ENCODE results near the gene VPS16. TPM values are rescaled to one million over a fixed set of nuclear protein-coding genes. Genes with fewer than 3 reads are reported as not detected.

VPS16 gene
- total and polyA plus RNA-seq, 4 donors = 14.5 to 24.3 (median 16.1) TPM

- TF ChIP-seq RXRA (IDR thresholded peaks at IDR 0.05) = no peak
- no peak overlapping the region for H3K27ac ChIP-seq (ENCODE audit: low read depth in 1 of 2, low read length in 2 of 2)
- DNase-seq (ENCODE audit: low spot score) = no peak
- H3K4me3 ChIP-seq (ENCODE audit: low read depth in 1 of 3, low read length in 3 of 3) = no peak overlapping the region
- H3K36me3 ChIP-seq (ENCODE audit: control insufficient read depth in 4 of 4, insufficient read depth in 3 of 4, low read depth in 1 of 4, low read length in 3 of 4) = no peaks in the 10 kb centered on the region
- no peaks in the 10 kb centered on the region for H3K27me3 ChIP-seq (ENCODE audit: control insufficient read depth in 4 of 4, insufficient read depth in 4 of 4, low read length in 3 of 4)
- H3K9me3 ChIP-seq (ENCODE audit: control insufficient read depth in 4 of 4, low read length in 3 of 4) = no peaks in the 10 kb centered on the region
- WGBS = 93% methylated on average over 4 of the region's 4 CpGs
- H3K4me1 ChIP-seq (ENCODE audit: control insufficient read depth in 4 of 4, insufficient read depth in 4 of 4, low read length in 3 of 4) = no peaks in the 10 kb centered on the region
- no peak overlapping the region for H3K9ac ChIP-seq (ENCODE audit: low read depth in 1 of 2, low read length in 2 of 2)
These were observed 9.0 kb downstream of the VPS16 start for GRCh38 chr20:2849529-2849928.

DNA sequence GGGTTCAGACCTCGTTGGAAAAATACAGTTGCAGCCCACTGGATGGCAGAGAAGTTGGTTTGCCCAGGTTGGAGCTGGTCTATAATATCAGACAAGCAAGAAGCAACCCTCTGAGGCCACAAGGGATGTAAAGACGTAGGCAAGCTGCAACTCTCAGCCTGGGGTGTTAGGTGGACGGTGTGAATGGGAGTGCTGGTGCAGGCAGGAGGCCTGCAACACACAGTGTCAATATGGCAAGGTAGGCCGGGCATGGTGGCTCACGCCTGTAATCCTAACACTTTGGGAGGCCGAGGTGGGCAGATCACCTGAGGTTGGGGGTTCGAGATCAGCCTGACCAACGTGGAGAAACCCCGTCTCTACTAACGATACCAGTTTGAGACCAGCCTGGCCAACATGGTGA is 10.5 kb downstream of the VPS16 start:
- no peak for TF ChIP-seq MAX (IDR thresholded peaks at IDR 0.05)
- TF ChIP-seq RXRA (IDR thresholded peaks at IDR 0.05) = no peak
- no peak for TF ChIP-seq JUND (IDR thresholded peaks at IDR 0.05)
- TF ChIP-seq FOXA2 (IDR thresholded peaks at IDR 0.05) = no peak
- no peak for TF ChIP-seq GABPA (IDR thresholded peaks at IDR 0.05 in 1 of 2, conservative IDR thresholded peaks at IDR 0.05 in 1 of 2)
- TF ChIP-seq, protein P1, sequence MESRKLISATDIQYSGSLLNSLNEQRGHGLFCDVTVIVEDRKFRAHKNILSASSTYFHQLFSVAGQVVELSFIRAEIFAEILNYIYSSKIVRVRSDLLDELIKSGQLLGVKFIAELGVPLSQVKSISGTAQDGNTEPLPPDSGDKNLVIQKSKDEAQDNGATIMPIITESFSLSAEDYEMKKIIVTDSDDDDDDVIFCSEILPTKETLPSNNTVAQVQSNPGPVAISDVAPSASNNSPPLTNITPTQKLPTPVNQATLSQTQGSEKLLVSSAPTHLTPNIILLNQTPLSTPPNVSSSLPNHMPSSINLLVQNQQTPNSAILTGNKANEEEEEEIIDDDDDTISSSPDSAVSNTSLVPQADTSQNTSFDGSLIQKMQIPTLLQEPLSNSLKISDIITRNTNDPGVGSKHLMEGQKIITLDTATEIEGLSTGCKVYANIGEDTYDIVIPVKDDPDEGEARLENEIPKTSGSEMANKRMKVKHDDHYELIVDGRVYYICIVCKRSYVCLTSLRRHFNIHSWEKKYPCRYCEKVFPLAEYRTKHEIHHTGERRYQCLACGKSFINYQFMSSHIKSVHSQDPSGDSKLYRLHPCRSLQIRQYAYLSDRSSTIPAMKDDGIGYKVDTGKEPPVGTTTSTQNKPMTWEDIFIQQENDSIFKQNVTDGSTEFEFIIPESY (IDR thresholded peaks at IDR 0.05) = no peak
- Histone ChIP-seq H3K27me3 (ENCODE audit: control insufficient read depth in 4 of 4, insufficient read depth in 4 of 4, low read length in 3 of 4) (no peaks in the 10 kb centered on the region), H3K4me1 (ENCODE audit: control insufficient read depth in 4 of 4, insufficient read depth in 4 of 4, low read length in 3 of 4) (no peaks in the 10 kb centered on the region), H3K36me3 (ENCODE audit: control insufficient read depth in 4 of 4, insufficient read depth in 3 of 4, low read depth in 1 of 4, low read length in 3 of 4) (no peaks in the 10 kb centered on the region), H3K9ac (ENCODE audit: low read depth in 1 of 2, low read length in 2 of 2) (no peak overlapping the region), H3K4me3 (ENCODE audit: low read depth in 1 of 3, low read length in 3 of 3) (no peak overlapping the region), H3K9me3 (ENCODE audit: control insufficient read depth in 4 of 4, low read length in 3 of 4) (no peaks in the 10 kb centered on the region), H3K27ac (ENCODE audit: low read depth in 1 of 2, low read length in 2 of 2) (no peak overlapping the region)
- 94% methylated on average over 10 of the region's 10 CpGs for WGBS
- DNase-seq (ENCODE audit: low spot score) = no peak

- Histone ChIP-seq H3K9ac (ENCODE audit: low read depth in 1 of 2, low read length in 2 of 2) (no peak overlapping the region), H3K27me3 (ENCODE audit: control insufficient read depth in 4 of 4, insufficient read depth in 4 of 4, low read length in 3 of 4) (no peaks in the 10 kb centered on the region), H3K27ac (ENCODE audit: low read depth in 1 of 2, low read length in 2 of 2) (no peak overlapping the region), H3K4me3 (ENCODE audit: low read depth in 1 of 3, low read length in 3 of 3) (no peak overlapping the region), H3K36me3 (ENCODE audit: control insufficient read depth in 4 of 4, insufficient read depth in 3 of 4, low read depth in 1 of 4, low read length in 3 of 4) (peaks cover 3 to 19% (median 3%) of the 10 kb centered on the region in 4 donors), H3K4me1 (ENCODE audit: control insufficient read depth in 4 of 4, insufficient read depth in 4 of 4, low read length in 3 of 4) (no peaks in the 10 kb centered on the region), H3K9me3 (ENCODE audit: control insufficient read depth in 4 of 4, low read length in 3 of 4) (no peaks in the 10 kb centered on the region)
- 96% methylated on average over 2 of the region's 2 CpGs for WGBS
- DNase-seq (ENCODE audit: low spot score) = no peak
- TF ChIP-seq HNF4G (IDR thresholded peaks at IDR 0.05) (no peak), ATF3 (IDR thresholded peaks at IDR 0.05) (no peak), RAD21 (IDR thresholded peaks at IDR 0.05) (no peak), EGR1 (IDR thresholded peaks at IDR 0.05; ENCODE audit: low read depth in 2 of 2) (no peak), NR2F2 (IDR thresholded peaks at IDR 0.05) (no peak), SP1 (IDR thresholded peaks at IDR 0.05) (no peak), HNF4A (conservative IDR thresholded peaks at IDR 0.05) (no peak), JUND (IDR thresholded peaks at IDR 0.05) (no peak), FOXA1 (IDR thresholded peaks at IDR 0.05) (no peak), YY1 (IDR thresholded peaks at IDR 0.05) (no peak), GABPA (IDR thresholded peaks at IDR 0.05 in 1 of 2, conservative IDR thresholded peaks at IDR 0.05 in 1 of 2) (no peak), TAF1 (conservative IDR thresholded peaks at IDR 0.05) (no peak), RXRA (IDR thresholded peaks at IDR 0.05) (no peak)
- TF ChIP-seq, protein P1 (IDR thresholded peaks at IDR 0.05) = no peak
These were observed 18.0 kb downstream of the VPS16 start for GRCh38 chr20:2858591-2858990.
